ENCODE measurements around the gene COX4I1.
"Not testable (repeated sequence)": the region's sequence is repeated elsewhere in the genome, so short reads cannot be mapped to it uniquely, and the experiment has no call there.

COX4I1 gene

GRCh38 chr16:85803570-85803969, 4.1 kb downstream of the COX4I1 start:
- no peak for DNase-seq

- DNase-seq, result no peak
These were observed 6.0 kb downstream of the COX4I1 start for GRCh38 chr16:85805442-85806045.

GRCh38 chr16:85806539-85806938, 7.0 kb downstream of the COX4I1 start:
- no peak for DNase-seq

GRCh38 chr16:85807340-85807739, 7.8 kb downstream of the COX4I1 start:
- not testable (repeated sequence) for DNase-seq

GRCh38 chr16:85808104-85808503, 8.6 kb downstream of the COX4I1 start:
- not testable (repeated sequence) for DNase-seq

- DNase-seq, result no peak
These were observed 9.4 kb downstream of the COX4I1 start for GRCh38 chr16:85808926-85809325.

- no peak for DNase-seq
These were observed 10.2 kb downstream of the COX4I1 start for GRCh38 chr16:85809645-85810044.

- DNase-seq, result no peak
These were observed 10.7 kb downstream of the COX4I1 start for GRCh38 chr16:85810097-85810741.

GRCh38 chr16:85810742-85811115, 11.2 kb downstream of the COX4I1 start:
- DNase-seq, result no peak

- no peak for DNase-seq
These were observed 12.7 kb downstream of the COX4I1 start for GRCh38 chr16:85812031-85812807.

GRCh38 chr16:85812811-85813700, 13.6 kb downstream of the COX4I1 start:
- DNase-seq, result no peak

GRCh38 chr16:85816159-85816558, 16.7 kb downstream of the COX4I1 start:
- no peak for DNase-seq

- DNase-seq, result not testable (repeated sequence)
These were observed 17.7 kb downstream of the COX4I1 start for GRCh38 chr16:85817195-85817594.

- peak in 9 of 14 donors; percentile 12 to 61 (median 31) for DNase-seq
These were observed 19.8 kb downstream of the COX4I1 start for GRCh38 chr16:85819245-85819644.

- DNase-seq, result no peak
These were observed 20.3 kb downstream of the COX4I1 start for GRCh38 chr16:85819771-85820170.

GRCh38 chr16:85820604-85821372, 21.3 kb downstream of the COX4I1 start:
- no peak for DNase-seq

GRCh38 chr16:85821390-85822135, 22.1 kb downstream of the COX4I1 start:
- DNase-seq, result peak in 13 of 14 donors; percentile 11 to 80 (median 39)

GRCh38 chr16:85822145-85822544, 22.6 kb downstream of the COX4I1 start:
- DNase-seq, result no peak

GRCh38 chr16:85823328-85823920, 23.9 kb downstream of the COX4I1 start:
- DNase-seq, result no peak

Data from C1 segment of cervical spinal cord (tissue), 14 donors.